Pancreas (tissue), 10 donors: ENCODE results near the gene AP2S1. TPM values are rescaled to one million over a fixed set of nuclear protein-coding genes. Genes with fewer than 3 reads are reported as not detected.
A peak's percentile ranks its signal among the peaks of the same experiment; 100 is the strongest.

Experiments
- ATAC-seq, 4 donors: fragments of 200-7000 bp; cut with Tn5 transposase; one replicate each; pipeline versions ENCODE4 v1.8.0 to v1.9.1; 2020; ENCODE audit warnings: mild to moderate bottlenecking in 4 of 4, moderate library complexity in 4 of 4
- DNase-seq, 6 donors: peaks; one replicate each; pipeline ENCODE4 v3.0.0-alpha.2; 2020
- FAIRE-seq: peaks from 2 replicates; lab custom pipeline; 2012; peaks lifted over from hg19 to GRCh38; lab: Jason Lieb, UNC
- H3K27ac ChIP-seq, 4 donors: fragments of 200-600 bp; sonication (generic); 1 replicate in 3 of 4; 2 replicates in 1 of 4; pipeline versions ENCODE4 v1.5.0 to v1.8.0; 2020
- H3K27me3 ChIP-seq, 4 donors: fragments of 200-600 bp; one replicate each; pipeline ENCODE4 v1.8.0; 2021
- H3K36me3 ChIP-seq, 3 donors: fragments of 200-600 bp; sonication (generic) in 1 of 3; one replicate each; pipeline versions ENCODE4 v1.5.0 to v1.8.0; 2020 to 2021
- H3K4me1 ChIP-seq, 3 donors: fragments of 200-600 bp; one replicate each; pipeline ENCODE4 v1.8.0; 2021
- H3K4me3 ChIP-seq, 4 donors: fragments of 200-600 bp; sonication (generic) in 2 of 4; one replicate each; pipeline versions ENCODE4 v1.5.0 to v1.8.0; 2020 to 2021
- H3K9me3 ChIP-seq, 4 donors: fragments of 200-600 bp; one replicate each; pipeline ENCODE4 v1.8.0; 2021
- WGBS, 2 donors: extraction: QIAGEN DNeasy Blood & Tissue Kit; methylation state at CpG; one replicate each; pipeline ENCODE4 v1.1.7; 2013; 5-methylcytosine and 5-hydroxymethylcytosine counted together
- intact Hi-C, 3 donors: fragments of 100-400 bp; cut with DNase I; formaldehyde crosslinking; loops; one replicate each; pipeline versions ENCODE4 v1.11.1 to v1.14.2; 2022
- polyA plus RNA-seq, 2 donors: library from polyadenylated mRNA; stranded (reverse); fragments of 200-250 nt; gene quantifications; one replicate each; pipeline ENCODE4 v1.2.3, GENCODE V29; 2013
- total RNA-seq, 6 donors: library from RNA; stranded (reverse); fragmentation: NEBNext Ultra II Directional in 4 of 6; extraction: Animal tissue kit (Norgen Biotek cat#: 25700) in 4 of 6; gene quantifications; one replicate each; pipeline versions ENCODE4 v1.2.1 to v1.2.4, GENCODE V29; 2021 to 2023
- TF ChIP-seq, protein P1 (sequence below), 4 donors: fragments of 200-600 bp; sonication (generic) in 3 of 4; IDR thresholded peaks; one replicate each; pipeline versions ENCODE4 v1.5.0 to v1.8.0; 2021; ENCODE audit warnings: antibody characterized with exemption in 4 of 4
- donor health status: healthy with polysubstance abuse.
- donor health status: DM: no; HTN: no; CAD: no; lungs with moderate emphysema.
- donor health status: DM: no; HTN: no; CAD: no.
- donor health status: control.
- donor health status: control.
- donor health status: Bipolar disorder and iron deficiency.
- donor health status: DM: yes; HTN: yes; CAD: no.
- donor health status: DM: no; HTN: no; CAD: no.
- donor health status: DM: no; HTN: no; CAD: no.
- donor health status: DM: yes; HTN: yes; CAD: no.

AP2S1 gene
- total and polyA plus RNA-seq, 8 donors: 34.5 to 50.9 (median 43.3) TPM

- H3K27ac ChIP-seq: peak overlapping the region in 2 of 4 donors; percentile 19 to 63
- peak overlapping the region; percentile 33 to 86 (median 64) for H3K4me3 ChIP-seq
- FAIRE-seq: no peak
- H3K4me1 ChIP-seq: peaks cover 0 to 5% (median 0%) of the 10 kb centered on the region in 3 donors
- intact Hi-C loops: no loop called here
- 44 to 58% methylated on average over 5 of the region's 5 CpGs for WGBS, 2 donors
- ATAC-seq: no peak
- no peaks in the 10 kb centered on the region for H3K27me3 ChIP-seq
- TF ChIP-seq, protein P1, sequence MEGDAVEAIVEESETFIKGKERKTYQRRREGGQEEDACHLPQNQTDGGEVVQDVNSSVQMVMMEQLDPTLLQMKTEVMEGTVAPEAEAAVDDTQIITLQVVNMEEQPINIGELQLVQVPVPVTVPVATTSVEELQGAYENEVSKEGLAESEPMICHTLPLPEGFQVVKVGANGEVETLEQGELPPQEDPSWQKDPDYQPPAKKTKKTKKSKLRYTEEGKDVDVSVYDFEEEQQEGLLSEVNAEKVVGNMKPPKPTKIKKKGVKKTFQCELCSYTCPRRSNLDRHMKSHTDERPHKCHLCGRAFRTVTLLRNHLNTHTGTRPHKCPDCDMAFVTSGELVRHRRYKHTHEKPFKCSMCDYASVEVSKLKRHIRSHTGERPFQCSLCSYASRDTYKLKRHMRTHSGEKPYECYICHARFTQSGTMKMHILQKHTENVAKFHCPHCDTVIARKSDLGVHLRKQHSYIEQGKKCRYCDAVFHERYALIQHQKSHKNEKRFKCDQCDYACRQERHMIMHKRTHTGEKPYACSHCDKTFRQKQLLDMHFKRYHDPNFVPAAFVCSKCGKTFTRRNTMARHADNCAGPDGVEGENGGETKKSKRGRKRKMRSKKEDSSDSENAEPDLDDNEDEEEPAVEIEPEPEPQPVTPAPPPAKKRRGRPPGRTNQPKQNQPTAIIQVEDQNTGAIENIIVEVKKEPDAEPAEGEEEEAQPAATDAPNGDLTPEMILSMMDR (IDR thresholded peaks at IDR 0.05): no peak
- H3K36me3 ChIP-seq: peaks cover 0 to 1% (median 0%) of the 10 kb centered on the region in 3 donors
- peak in 1 of 6 donors; percentile 32 for DNase-seq
- H3K9me3 ChIP-seq: no peaks in the 10 kb centered on the region
Measured at GRCh38 chr19:46849610-46850009, 1.0 kb downstream of the AP2S1 start.

DNA sequence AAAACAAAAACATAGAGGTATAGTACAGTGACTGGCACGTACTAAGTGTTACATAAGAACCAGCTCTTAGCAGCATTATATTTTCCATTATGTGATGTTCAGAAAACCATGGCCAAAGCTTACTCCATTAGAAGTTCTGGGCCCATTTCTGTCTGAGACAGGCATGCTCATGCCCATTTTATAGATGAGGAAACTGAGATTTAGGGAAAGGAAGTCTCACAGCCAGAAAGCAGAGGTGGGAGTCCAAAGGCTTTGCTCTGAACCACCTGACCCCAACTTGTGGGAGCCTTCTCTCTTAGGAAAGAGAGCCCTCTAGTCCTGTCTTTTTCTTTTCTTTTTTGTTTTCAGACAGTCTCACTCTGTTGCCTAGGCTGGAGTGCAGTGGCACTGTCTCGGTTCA is 2.3 kb downstream of the AP2S1 start:
- TF ChIP-seq, protein P1 (IDR thresholded peaks at IDR 0.05): no peak
- Histone ChIP-seq H3K9me3 (no peaks in the 10 kb centered on the region), H3K27me3 (no peaks in the 10 kb centered on the region), H3K27ac (no peak overlapping the region), H3K4me1 (peaks cover 0 to 5% (median 0%) of the 10 kb centered on the region in 3 donors), H3K4me3 (no peak overlapping the region), H3K36me3 (peaks cover 0 to 5% (median 0%) of the 10 kb centered on the region in 3 donors)
- FAIRE-seq (no peak), DNase-seq (no peak), ATAC-seq (no peak)
- 91 to 93% methylated on average over 2 of the region's 2 CpGs for WGBS, 2 donors
- intact Hi-C loops: no loop called here

GRCh38 chr19:46847528-46847927 is 3.1 kb downstream of the AP2S1 start:
- no peaks in the 10 kb centered on the region for H3K9me3 ChIP-seq
- intact Hi-C loops: no loop called here
- no peak overlapping the region for H3K4me3 ChIP-seq
- H3K4me1 ChIP-seq: peaks cover 0 to 5% (median 0%) of the 10 kb centered on the region in 3 donors
- TF ChIP-seq, protein P1 (IDR thresholded peaks at IDR 0.05): no peak
- no peaks in the 10 kb centered on the region for H3K27me3 ChIP-seq
- no peak overlapping the region for H3K27ac ChIP-seq
- 89 to 91% methylated on average over 11 of the region's 11 CpGs for WGBS, 2 donors
- DNase-seq (no peak), FAIRE-seq (no peak), ATAC-seq (no peak)
- peaks cover 0 to 5% (median 0%) of the 10 kb centered on the region in 3 donors for H3K36me3 ChIP-seq

- no peak overlapping the region for H3K27ac ChIP-seq
- no peak overlapping the region for H3K4me3 ChIP-seq
- peaks cover 0 to 5% (median 0%) of the 10 kb centered on the region in 3 donors for H3K36me3 ChIP-seq
- TF ChIP-seq, protein P1 (IDR thresholded peaks at IDR 0.05): no peak
- intact Hi-C loops: no loop called here
- no peaks in the 10 kb centered on the region for H3K9me3 ChIP-seq
- FAIRE-seq: no peak
- H3K27me3 ChIP-seq: no peaks in the 10 kb centered on the region
- WGBS, 2 donors: 90 to 91% methylated on average over 18 to 19 of the region's 19 CpGs
- no peak for ATAC-seq
- peaks cover 0 to 5% (median 0%) of the 10 kb centered on the region in 3 donors for H3K4me1 ChIP-seq
- no peak for DNase-seq
Measured at GRCh38 chr19:46845959-46846459, 4.6 kb downstream of the AP2S1 start.

GRCh38 chr19:46844067-46844489 is 6.6 kb downstream of the AP2S1 start:
- TF ChIP-seq, protein P1 (IDR thresholded peaks at IDR 0.05): no peak
- Histone ChIP-seq H3K9me3 (no peaks in the 10 kb centered on the region), H3K27me3 (no peaks in the 10 kb centered on the region), H3K36me3 (peaks cover 0 to 5% (median 0%) of the 10 kb centered on the region in 3 donors), H3K27ac (no peak overlapping the region), H3K4me1 (no peaks in the 10 kb centered on the region), H3K4me3 (no peak overlapping the region)
- FAIRE-seq (no peak), ATAC-seq (no peak), DNase-seq (no peak)
- WGBS, 2 donors: 88 to 94% methylated on average over 9 of the region's 9 CpGs
- intact Hi-C loops: loop anchor here in 1 of 3 donors (5.0 kb wide), 1 partner anchor 87 kb away; no protein-coding TSS in a partner anchor
